Mammary epithelial cell (primary cell): ENCODE results near the gene P2RY11.

Experiments
- CTCF ChIP-seq, 2 donors: IDR thresholded peaks in 1 of 2; conservative IDR thresholded peaks in 1 of 2; 2 replicates each; pipeline ENCODE4 v1.5.1; 2011 to 2012; ENCODE audit warnings: inconsistent platforms in 2 of 2, low read length in 2 of 2, mild to moderate bottlenecking in 2 of 2, control low read depth in 1 of 2, low read depth in 1 of 2; ENCODE audit not compliant: insufficient read depth in 1 of 2; ENCODE audit errors: extremely low read depth in 1 of 2
- EZH2 ChIP-seq: IDR thresholded peaks from 2 replicates; pipeline ENCODE4 v1.6.1; 2012; ENCODE audit warnings: low read length, inconsistent platforms, borderline replicate concordance

- TF ChIP-seq CTCF (conservative IDR thresholded peaks at IDR 0.05 in 1 of 2, IDR thresholded peaks at IDR 0.05 in 1 of 2; ENCODE audit: extremely low read depth in 1 of 2, insufficient read depth in 1 of 2, low read depth in 1 of 2, low read length in 2 of 2), result no peak
- TF ChIP-seq EZH2, result no peak
These were observed 6.6 kb upstream of the P2RY11 start for GRCh38 chr19:10104665-10105508.
